Prostate gland (tissue), 2 donors: ENCODE data around the gene CRIM1. TPM values are rescaled to one million over a fixed set of nuclear protein-coding genes. Genes with fewer than 3 reads are reported as not detected.
"Not testable (repeated sequence)": the region's sequence is repeated elsewhere in the genome, so short reads cannot be mapped to it uniquely, and the experiment has no call there.

Experiments
- DNase-seq: peaks from one replicate; pipeline ENCODE4 v3.0.0-alpha.2; 2019; ENCODE audit warnings: low spot score
- H3K27ac ChIP-seq, 2 donors: fragments of 200-600 bp; sonication (generic); 2 replicates each; pipeline ENCODE4 v1.5.1; 2017 to 2019
- H3K27me3 ChIP-seq: fragments of 200-600 bp; sonication (generic); replicated peaks from 2 replicates; pipeline ENCODE4 v1.5.1; 2019; ENCODE audit not compliant: insufficient read depth
- H3K36me3 ChIP-seq, 2 donors: fragments of 200-600 bp; sonication (generic); 1 replicate in 1 of 2; 2 replicates in 1 of 2; pipeline versions ENCODE4 v1.5.1 to v1.8.1; 2017 to 2019
- H3K4me1 ChIP-seq: fragments of 200-600 bp; sonication (generic); replicated peaks from 2 replicates; pipeline ENCODE4 v1.5.1; 2019
- H3K4me3 ChIP-seq, 2 donors: fragments of 200-600 bp; sonication (generic); 2 replicates each; pipeline ENCODE4 v1.5.1; 2017 to 2019
- H3K9me3 ChIP-seq: fragments of 200-600 bp; sonication (generic); 2 replicates; pipeline ENCODE4 v1.5.1; 2017
- CTCF ChIP-seq, 4 experiments: fragments of 200-600 bp in 2 of 4; fragments of 450-650 bp in 2 of 4; sonication (generic) in 2 of 4; IDR thresholded peaks; 1 replicate in 3 of 4; 2 replicates in 1 of 4; pipeline ENCODE4 v1.5.1; 2016 to 2019; ENCODE audit warnings: antibody characterized with exemption in 4 of 4, mild to moderate bottlenecking in 2 of 4, moderate library complexity in 2 of 4
- POLR2A ChIP-seq: fragments of 450-650 bp; IDR thresholded peaks from one replicate; pipeline ENCODE4 v1.6.1; 2016; ENCODE audit warnings: antibody characterized with exemption, mild to moderate bottlenecking
- POLR2AphosphoS5 ChIP-seq: sonication (generic); formaldehyde crosslinking; IDR thresholded peaks from one replicate; pipeline ENCODE4 v1.6.1; 2017; ENCODE audit warnings: antibody characterized with exemption
- WGBS: methylation state at CpG from one replicate; pipeline ENCODE4 v1.1.5; 2018; 5-methylcytosine and 5-hydroxymethylcytosine counted together
- intact Hi-C: fragments of 100-400 bp; cut with DNase I; formaldehyde crosslinking; loops from one replicate; pipeline ENCODE4 v1.14.2; 2022
- total RNA-seq, 2 donors: library from RNA; depleted of rRNA; stranded (reverse); fragments of >200 nt; gene quantifications; one replicate each; pipeline ENCODE4 v1.1.0, GENCODE V29; 2016

Gene CRIM1
- total RNA-seq, 2 donors from 2014 or later: 55.2 to 101 TPM

DNA sequence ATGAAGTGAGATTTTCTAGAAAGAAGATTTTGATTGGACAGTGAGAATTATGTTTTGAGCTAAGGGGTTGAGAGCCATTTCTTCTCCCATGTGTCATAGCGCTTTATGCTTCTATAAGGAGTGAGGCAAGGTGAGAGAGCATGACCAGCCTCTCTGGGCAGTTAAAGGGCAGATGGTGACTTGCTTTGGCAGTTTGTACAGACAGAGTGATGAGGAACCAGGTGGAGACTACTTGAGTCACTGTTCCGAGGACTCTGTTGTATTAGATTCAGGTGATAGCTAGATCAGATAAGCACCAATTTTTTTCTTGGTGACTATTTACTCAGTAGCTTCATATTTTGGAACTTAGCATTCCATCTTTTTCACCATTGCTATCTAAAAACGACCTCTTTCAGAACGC lies 4.5 kb downstream of the CRIM1 start:
- intact Hi-C loops: loop anchor here (5.0 kb wide), 1 partner anchor 47 kb away; no protein-coding TSS in a partner anchor
- no peak overlapping the region for H3K27ac ChIP-seq
- WGBS: 68% methylated on average over 4 of the region's 4 CpGs
- no peaks in the 10 kb centered on the region for H3K9me3 ChIP-seq
- H3K4me3 ChIP-seq: no peak overlapping the region
- DNase-seq: no peak
- H3K4me1 ChIP-seq: no peaks in the 10 kb centered on the region
- TF ChIP-seq CTCF (IDR thresholded peaks at IDR 0.05): no peak
- TF ChIP-seq POLR2AphosphoS5: no peak
- TF ChIP-seq POLR2A: no peak
- H3K27me3 ChIP-seq: no peaks in the 10 kb centered on the region
- H3K36me3 ChIP-seq: no peaks in the 10 kb centered on the region

DNA sequence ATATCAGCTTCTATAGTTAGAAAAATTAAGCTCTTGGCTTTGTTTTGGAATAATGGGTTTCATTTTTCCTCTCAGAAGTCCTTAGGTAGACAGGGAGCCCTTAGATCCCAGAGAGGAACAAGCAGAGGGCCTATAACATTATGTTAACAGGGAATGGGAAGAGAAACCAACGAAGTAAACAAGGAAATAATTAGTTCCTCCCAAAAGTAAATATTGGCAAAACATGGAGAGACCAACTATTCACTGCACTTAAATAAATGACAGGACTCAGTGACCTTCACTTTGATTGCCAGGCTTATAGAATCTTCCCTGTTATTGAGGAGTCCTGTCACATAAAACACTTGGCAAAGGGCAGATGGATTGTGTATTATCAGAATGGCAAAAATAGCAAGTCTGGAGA lies 5.3 kb downstream of the CRIM1 start:
- intact Hi-C loops: loop anchor here (5.0 kb wide), 1 partner anchor 46 kb away; no protein-coding TSS in a partner anchor
- Histone ChIP-seq H3K4me1 (no peaks in the 10 kb centered on the region), H3K9me3 (no peaks in the 10 kb centered on the region), H3K36me3 (no peaks in the 10 kb centered on the region), H3K4me3 (no peak overlapping the region), H3K27ac (no peak overlapping the region), H3K27me3 (no peaks in the 10 kb centered on the region)
- DNase-seq: no peak
- 43% methylated on average over 1 of the region's 1 CpG for WGBS
- no peak for TF ChIP-seq CTCF (IDR thresholded peaks at IDR 0.05)
- TF ChIP-seq POLR2AphosphoS5: no peak
- TF ChIP-seq POLR2A: no peak

- 78% methylated on average over 3 of the region's 3 CpGs for WGBS
- intact Hi-C loops: loop anchor here (5.0 kb wide), 1 partner anchor 46 kb away; no protein-coding TSS in a partner anchor
- TF ChIP-seq POLR2A (no peak), CTCF (IDR thresholded peaks at IDR 0.05) (no peak), POLR2AphosphoS5 (no peak)
- no peak for DNase-seq
- no peak overlapping the region for H3K27ac ChIP-seq
- H3K36me3 ChIP-seq: no peaks in the 10 kb centered on the region
- H3K4me1 ChIP-seq: no peaks in the 10 kb centered on the region
- no peak overlapping the region for H3K4me3 ChIP-seq
- no peaks in the 10 kb centered on the region for H3K27me3 ChIP-seq
- H3K9me3 ChIP-seq: no peaks in the 10 kb centered on the region
Measured at GRCh38 chr2:36361396-36361795, 5.8 kb downstream of the CRIM1 start.

DNA sequence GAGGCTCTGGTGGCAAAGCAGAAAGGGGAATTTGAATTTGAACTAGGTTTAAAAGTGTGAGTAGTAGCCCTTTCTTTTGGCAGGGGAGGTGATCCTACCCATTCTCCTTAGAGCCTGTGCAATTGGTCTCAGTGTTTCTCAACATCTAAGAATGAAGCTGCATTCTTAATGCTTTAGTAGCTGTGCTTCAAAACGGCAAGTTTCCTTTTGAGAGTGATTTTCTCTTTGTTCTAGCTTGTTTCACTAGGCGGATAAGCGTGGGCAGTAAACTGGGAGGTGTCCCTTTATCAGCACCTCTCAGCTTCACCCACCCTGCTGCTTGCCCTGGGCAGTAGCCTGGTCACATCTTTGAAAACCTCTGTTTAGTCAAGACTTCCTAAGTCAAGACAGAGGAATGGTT lies 6.7 kb downstream of the CRIM1 start:
- H3K27me3 ChIP-seq: no peaks in the 10 kb centered on the region
- 63% methylated on average over 3 of the region's 3 CpGs for WGBS
- no peak overlapping the region for H3K4me3 ChIP-seq
- H3K9me3 ChIP-seq: no peaks in the 10 kb centered on the region
- DNase-seq: no peak
- H3K36me3 ChIP-seq: no peaks in the 10 kb centered on the region
- H3K27ac ChIP-seq: no peak overlapping the region
- no peaks in the 10 kb centered on the region for H3K4me1 ChIP-seq
- intact Hi-C loops: loop anchor here (5.0 kb wide), 1 partner anchor 45 kb away; no protein-coding TSS in a partner anchor
- TF ChIP-seq CTCF (IDR thresholded peaks at IDR 0.05) (no peak), POLR2AphosphoS5 (no peak), POLR2A (no peak)

GRCh38 chr2:36363085-36363484 lies 7.5 kb downstream of the CRIM1 start:
- not testable (repeated sequence) for H3K4me3 ChIP-seq, H3K9me3 ChIP-seq, H3K4me1 ChIP-seq, H3K27me3 ChIP-seq, DNase-seq, H3K27ac ChIP-seq, H3K36me3 ChIP-seq
- intact Hi-C loops: loop anchor here (5.0 kb wide), 1 partner anchor 44 kb away; no protein-coding TSS in a partner anchor
- WGBS: 94% methylated on average over 2 of the region's 2 CpGs
